ENCODE measurements around the gene KNSTRN. TPM values are rescaled to one million over a fixed set of nuclear protein-coding genes. Genes with fewer than 3 reads are reported as not detected.

KNSTRN gene
- total and polyA plus RNA-seq, 2 of the 13 experiments (the other 11 are each of a cell fraction or from before 2014, with no cell fraction given), result 20.3 to 62.3 TPM

GRCh38 chr15:40343512-40343911 is 39.0 kb upstream of the KNSTRN start:
- intact Hi-C loops (cut with micrococcal nuclease; ENCODE audit: unreplicated experiment), result no loop called here
- no TSS peak for BruUV-seq (replicated peaks)
- no peak for FAIRE-seq
- H3K4me1 ChIP-seq (ENCODE audit: insufficient read depth, low read length), result peaks cover 83% of the 10 kb centered on the region
- WGBS (ENCODE audit: low lambda C conversion rate), result 3% methylated on average over 9 of the region's 10 CpGs
- ATAC-seq, result no peak
- no peak overlapping the region; a peak in 1 of 6 replicates for H3K4me3 ChIP-seq (replicated peaks in 1 of 3; ENCODE audit: insufficient read depth in 1 of 3, low read depth in 2 of 3, low read length in 3 of 3)
- peak; percentile 52 for DNase-seq (ENCODE audit: low spot score)
- in situ Hi-C loops (cut with HindIII; ENCODE audit: extremely low pct_ligation_motif_present, low pct_unique_long_range_greater_than_20kb), result no loop called here
- no peak overlapping the region for H2AFZ ChIP-seq (ENCODE audit: low read length)
- H3K79me2 ChIP-seq (ENCODE audit: insufficient read depth, low read length), result no peaks in the 10 kb centered on the region
- H4K20me1 ChIP-seq (ENCODE audit: insufficient read depth, low read length), result peaks cover 2% of the 10 kb centered on the region; the same call in 1 of the 2 replicates
- no peaks in the 10 kb centered on the region for H3K9me3 ChIP-seq (ENCODE audit: low read length)
- ChIA-PET POLR2A (interaction anchor here (2.1 kb wide), 1 partner anchor 21 kb away, joined by 5 read pairs; the partner anchor contains the start of gene INAFM2), CTCF (ENCODE audit: low intra/inter-chr PET ratio, low total read pairs) (interaction anchor here (1.6 kb wide), 1 partner anchor 11 kb away, joined by 7 read pairs; no protein-coding TSS in a partner anchor)
- H3K27ac ChIP-seq (ENCODE audit: extremely low read length, insufficient read depth, low read length), result no peak overlapping the region
- H3K9ac ChIP-seq (ENCODE audit: insufficient read depth, low read depth, low read length), result no peak overlapping the region
- TF ChIP-seq ETV5 (CRISPR knock-in tag; IDR thresholded peaks at IDR 0.05; ENCODE audit: borderline replicate concordance), result peak; percentile 52; the same call in 1 of the 2 replicates
- no peak for TF ChIP-seq SALL2 (CRISPR knock-in tag; IDR thresholded peaks at IDR 0.05)
- no peak for TF ChIP-seq SUZ12 (IDR thresholded peaks at IDR 0.05; ENCODE audit: low read depth, low read length)
- TF ChIP-seq FOSL2 (CRISPR knock-in tag; IDR thresholded peaks at IDR 0.05), result peak; percentile 68; the same call in 1 of the 2 replicates
- TF ChIP-seq RBFOX2 (IDR thresholded peaks at IDR 0.05; ENCODE audit: low read depth, low read length), result no peak
- no peak for TF ChIP-seq ZNF672 (CRISPR knock-in tag; IDR thresholded peaks at IDR 0.05)
- TF ChIP-seq HNF4G (IDR thresholded peaks at IDR 0.05; ENCODE audit: borderline replicate concordance, low read depth, low read length), result no peak
- no peak for TF ChIP-seq HNF4G (CRISPR knock-in tag; IDR thresholded peaks at IDR 0.05; ENCODE audit: borderline replicate concordance, low read depth)
- TF ChIP-seq RFXANK (CRISPR knock-in tag; IDR thresholded peaks at IDR 0.05), result peak; percentile 97
- peak; percentile 55; the same call in 1 of the 2 replicates for TF ChIP-seq SAP130 (CRISPR knock-in tag; IDR thresholded peaks at IDR 0.05; ENCODE audit: low read depth)
- TF ChIP-seq GPBP1L1 (CRISPR knock-in tag; IDR thresholded peaks at IDR 0.05), result no peak
- TF ChIP-seq RFXAP (CRISPR knock-in tag; IDR thresholded peaks at IDR 0.05; ENCODE audit: borderline replicate concordance), result peak; percentile 56; the same call in 1 of the 2 replicates
- no peak for TF ChIP-seq JUNB (CRISPR knock-in tag; IDR thresholded peaks at IDR 0.05; ENCODE audit: borderline replicate concordance)
- TF ChIP-seq PBX2 (CRISPR knock-in tag; IDR thresholded peaks at IDR 0.05), result no peak
- TF ChIP-seq RFX5 (IDR thresholded peaks at IDR 0.05; ENCODE audit: low read depth, low read length), result peak; percentile 97
- TF ChIP-seq CREB1 (IDR thresholded peaks at IDR 0.05), result peak; percentile 51
- no peak for TF ChIP-seq CREB1 (CRISPR knock-in tag; IDR thresholded peaks at IDR 0.05)
- no peak for TF ChIP-seq ZNF549 (CRISPR knock-in tag; IDR thresholded peaks at IDR 0.05)
- H3K27me3 ChIP-seq (ENCODE audit: control insufficient read depth in 1 of 2, insufficient read depth in 2 of 2, low read length in 2 of 2), result no peaks in the 10 kb centered on the region; a peak in 1 of 5 replicates
- peak overlapping the region; percentile 30; the same call in 1 of the 2 replicates for H3K4me2 ChIP-seq (ENCODE audit: low read depth, low read length)
- H3K36me3 ChIP-seq (replicated peaks in 1 of 2; ENCODE audit: control insufficient read depth in 1 of 2, insufficient read depth in 2 of 2, low read length in 2 of 2), result no peaks in the 10 kb centered on the region
